ENCODE results near the gene CAMK1D.
"Not testable (repeated sequence)": the region's sequence is repeated elsewhere in the genome, so short reads cannot be mapped to it uniquely, and the experiment has no call there.

CAMK1D gene

DNA sequence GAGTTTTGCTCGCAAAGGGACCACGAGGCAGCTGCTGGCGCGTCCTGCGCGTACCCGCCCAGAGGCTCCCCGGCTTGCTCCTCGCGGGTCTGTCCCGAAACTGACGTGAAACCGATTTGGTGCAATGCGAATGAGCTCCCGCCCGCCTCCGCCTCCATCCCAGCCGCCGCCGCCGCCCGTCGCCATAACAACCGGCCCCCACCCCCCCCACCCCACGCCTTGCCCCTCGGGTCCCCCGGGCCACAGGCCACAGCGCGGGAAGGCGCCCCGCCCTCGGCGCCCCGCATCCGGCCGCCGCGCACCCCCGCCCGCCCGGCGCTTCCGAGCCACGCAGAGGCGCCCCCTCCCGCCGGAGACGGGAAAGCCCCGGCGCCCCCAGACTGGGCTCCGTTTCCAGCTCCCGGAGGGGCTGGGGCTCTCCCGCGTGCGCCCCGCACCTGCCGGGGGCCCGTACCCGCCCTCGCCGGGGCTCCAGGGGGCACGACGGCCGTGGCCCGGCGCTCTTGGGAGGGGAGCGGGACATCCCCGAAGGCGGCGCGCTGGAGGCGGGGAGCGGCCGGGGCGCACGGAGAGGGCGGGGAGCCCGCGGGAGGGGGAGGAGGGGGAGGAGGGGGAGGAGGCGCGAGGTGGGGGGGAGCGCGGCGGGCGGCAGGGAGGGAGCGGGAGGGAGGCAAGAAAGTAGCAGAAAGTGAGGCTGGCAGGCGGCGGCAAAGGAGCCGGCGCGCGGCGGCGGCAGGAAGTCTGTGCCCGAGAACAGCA, at the start of gene CAMK1D:
CAMK1D (plus strand) TSS at position 678 of the 759 bp plus-strand sequence.
- Histone ChIP-seq H3K27me3 (ENCODE audit: insufficient read depth, low read depth) (no peaks in the 10 kb centered on the region), H3K9ac (peak within 1 kb of the TSS; percentile 82), H3K36me3 (ENCODE audit: insufficient read depth) (no peaks in the 10 kb centered on the region), H3K4me3 (IDR thresholded peaks at IDR 0.05; ENCODE audit: insufficient read depth, low read depth, low read length) (peak within 1 kb of the TSS; percentile 54), H3K4me2 (peak within 1 kb of the TSS; percentile 88), H3K79me2 (ENCODE audit: insufficient read depth, low read depth) (peaks cover 38% of the 10 kb centered on the region), H2AFZ (ENCODE audit: low read depth) (peak within 1 kb of the TSS; percentile 66), H3K27ac (peak within 1 kb of the TSS; percentile 67), H4K20me1 (ENCODE audit: insufficient read depth) (no peaks in the 10 kb centered on the region), H3K4me1 (ENCODE audit: low read depth, poor library complexity, severe bottlenecking) (peaks cover 53% of the 10 kb centered on the region)
- TF ChIP-seq, protein P1, sequence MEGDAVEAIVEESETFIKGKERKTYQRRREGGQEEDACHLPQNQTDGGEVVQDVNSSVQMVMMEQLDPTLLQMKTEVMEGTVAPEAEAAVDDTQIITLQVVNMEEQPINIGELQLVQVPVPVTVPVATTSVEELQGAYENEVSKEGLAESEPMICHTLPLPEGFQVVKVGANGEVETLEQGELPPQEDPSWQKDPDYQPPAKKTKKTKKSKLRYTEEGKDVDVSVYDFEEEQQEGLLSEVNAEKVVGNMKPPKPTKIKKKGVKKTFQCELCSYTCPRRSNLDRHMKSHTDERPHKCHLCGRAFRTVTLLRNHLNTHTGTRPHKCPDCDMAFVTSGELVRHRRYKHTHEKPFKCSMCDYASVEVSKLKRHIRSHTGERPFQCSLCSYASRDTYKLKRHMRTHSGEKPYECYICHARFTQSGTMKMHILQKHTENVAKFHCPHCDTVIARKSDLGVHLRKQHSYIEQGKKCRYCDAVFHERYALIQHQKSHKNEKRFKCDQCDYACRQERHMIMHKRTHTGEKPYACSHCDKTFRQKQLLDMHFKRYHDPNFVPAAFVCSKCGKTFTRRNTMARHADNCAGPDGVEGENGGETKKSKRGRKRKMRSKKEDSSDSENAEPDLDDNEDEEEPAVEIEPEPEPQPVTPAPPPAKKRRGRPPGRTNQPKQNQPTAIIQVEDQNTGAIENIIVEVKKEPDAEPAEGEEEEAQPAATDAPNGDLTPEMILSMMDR (conservative IDR thresholded peaks at IDR 0.05; ENCODE audit: low read depth, low read length) = no peak

GRCh38 chr10:12301036-12301435, 48.3 kb upstream of the CAMK1D start:
- H3K4me2 ChIP-seq; H3K4me3 ChIP-seq (IDR thresholded peaks at IDR 0.05; ENCODE audit: insufficient read depth, low read depth, low read length); H3K27me3 ChIP-seq (ENCODE audit: insufficient read depth, low read depth); H3K9ac ChIP-seq; H3K4me1 ChIP-seq (ENCODE audit: low read depth, poor library complexity, severe bottlenecking); H3K79me2 ChIP-seq (ENCODE audit: insufficient read depth, low read depth); H3K36me3 ChIP-seq (ENCODE audit: insufficient read depth); H4K20me1 ChIP-seq (ENCODE audit: insufficient read depth); H3K27ac ChIP-seq; H2AFZ ChIP-seq (ENCODE audit: low read depth): not testable (repeated sequence)

GRCh38 chr10:12308057-12308456, 41.3 kb upstream of the CAMK1D start:
- Histone ChIP-seq H3K27me3 (ENCODE audit: insufficient read depth, low read depth) (no peaks in the 10 kb centered on the region), H3K4me3 (IDR thresholded peaks at IDR 0.05; ENCODE audit: insufficient read depth, low read depth, low read length) (no peak overlapping the region), H3K79me2 (ENCODE audit: insufficient read depth, low read depth) (no peaks in the 10 kb centered on the region), H3K27ac (no peak overlapping the region), H3K4me2 (no peak overlapping the region), H3K4me1 (ENCODE audit: low read depth, poor library complexity, severe bottlenecking) (no peaks in the 10 kb centered on the region), H3K9ac (no peak overlapping the region), H3K36me3 (ENCODE audit: insufficient read depth) (no peaks in the 10 kb centered on the region), H2AFZ (ENCODE audit: low read depth) (no peak overlapping the region), H4K20me1 (ENCODE audit: insufficient read depth) (no peaks in the 10 kb centered on the region)
- TF ChIP-seq, protein P1 (conservative IDR thresholded peaks at IDR 0.05; ENCODE audit: low read depth, low read length) = no peak

- no peaks in the 10 kb centered on the region for H3K36me3 ChIP-seq (ENCODE audit: insufficient read depth)
Observed at GRCh38 chr10:12308736-12309375, 40.5 kb upstream of the CAMK1D start.

DNA sequence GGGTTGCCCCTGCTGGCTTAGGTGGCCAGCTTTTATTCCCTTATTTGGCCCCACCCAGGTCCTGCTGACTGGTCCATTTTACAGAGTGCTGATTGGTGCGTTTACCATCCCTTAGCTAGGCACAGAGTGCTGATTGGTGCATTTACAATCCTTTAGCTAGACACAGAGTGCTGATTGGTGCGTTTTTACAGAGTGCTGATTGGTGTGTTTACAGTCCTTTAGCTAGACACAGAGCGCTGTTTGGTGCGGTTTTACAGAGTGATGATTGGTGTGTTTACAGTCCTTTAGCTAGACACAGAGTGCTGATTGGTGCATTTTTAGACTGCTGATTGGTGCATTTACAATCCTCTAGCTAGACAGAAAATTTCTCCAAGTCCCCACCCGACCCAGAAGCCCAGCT, 39.6 kb upstream of the CAMK1D start:
- not testable (repeated sequence) for H3K4me2 ChIP-seq, H3K9ac ChIP-seq

More at GRCh38 chr10:12308736-12309375, 40.5 kb upstream of the CAMK1D start:
- H3K9ac ChIP-seq = no peak overlapping the region
- TF ChIP-seq, protein P1 (conservative IDR thresholded peaks at IDR 0.05; ENCODE audit: low read depth, low read length) = no peak
- no peaks in the 10 kb centered on the region for H4K20me1 ChIP-seq (ENCODE audit: insufficient read depth)
- H3K27ac ChIP-seq = no peak overlapping the region
- no peak overlapping the region for H2AFZ ChIP-seq (ENCODE audit: low read depth)
- H3K4me3 ChIP-seq (IDR thresholded peaks at IDR 0.05; ENCODE audit: insufficient read depth, low read depth, low read length) = no peak overlapping the region
- no peaks in the 10 kb centered on the region for H3K79me2 ChIP-seq (ENCODE audit: insufficient read depth, low read depth)
- no peaks in the 10 kb centered on the region for H3K4me1 ChIP-seq (ENCODE audit: low read depth, poor library complexity, severe bottlenecking)
- H3K4me2 ChIP-seq = no peak overlapping the region
- no peaks in the 10 kb centered on the region for H3K27me3 ChIP-seq (ENCODE audit: insufficient read depth, low read depth)

More for the DNA sequence above, 39.6 kb upstream of the CAMK1D start:
- not testable (repeated sequence) for H3K27me3 ChIP-seq (ENCODE audit: insufficient read depth, low read depth); H2AFZ ChIP-seq (ENCODE audit: low read depth); H4K20me1 ChIP-seq (ENCODE audit: insufficient read depth); H3K4me1 ChIP-seq (ENCODE audit: low read depth, poor library complexity, severe bottlenecking); H3K4me3 ChIP-seq (IDR thresholded peaks at IDR 0.05; ENCODE audit: insufficient read depth, low read depth, low read length); H3K36me3 ChIP-seq (ENCODE audit: insufficient read depth); H3K79me2 ChIP-seq (ENCODE audit: insufficient read depth, low read depth); H3K27ac ChIP-seq
